GM23338 (cell line): ENCODE measurements around the gene CNNM4. TPM values are rescaled to one million over a fixed set of nuclear protein-coding genes. Genes with fewer than 3 reads are reported as not detected.

Source experiments
- ATAC-seq: fragments of 200-7000 bp; cut with Tn5 transposase; 3 replicates; pipeline ENCODE4 v1.9.1; 2020
- DNase-seq: peaks from one replicate; pipeline ENCODE4 v3.0.0-alpha.2; 2015; ENCODE audit warnings: low spot score
- H2AFZ ChIP-seq: fragments of 200-600 bp; sonication (generic); 2 replicates; pipeline ENCODE4 v1.8.0; 2016; ENCODE audit warnings: antibody characterized with exemption, mild to moderate bottlenecking, moderate library complexity
- H3F3A ChIP-seq: fragments of 200-600 bp; sonication (generic); replicated peaks from 2 replicates; pipeline ENCODE4 v1.8.0; 2017; ENCODE audit warnings: antibody characterized with exemption, mixed run types, low read depth
- H3K27ac ChIP-seq: fragments of 200-600 bp; sonication (generic); 2 replicates; pipeline ENCODE4 v1.6.1; 2016; ENCODE audit warnings: low read depth
- H3K27me3 ChIP-seq: fragments of 200-600 bp; sonication (generic); 2 replicates; pipeline ENCODE4 v1.8.0; 2016; ENCODE audit warnings: mild to moderate bottlenecking, mixed run types, moderate library complexity; ENCODE audit not compliant: insufficient read depth
- H3K36me3 ChIP-seq: fragments of 200-600 bp; sonication (generic); 2 replicates; pipeline ENCODE4 v1.8.0; 2016; ENCODE audit warnings: mild to moderate bottlenecking; ENCODE audit not compliant: insufficient read depth
- H3K4me1 ChIP-seq: fragments of 200-600 bp; sonication (generic); 2 replicates; pipeline ENCODE4 v1.8.0; 2016; ENCODE audit warnings: mild to moderate bottlenecking, moderate library complexity; ENCODE audit not compliant: insufficient read depth
- H3K4me2 ChIP-seq: fragments of 200-600 bp; sonication (generic); 2 replicates; pipeline ENCODE4 v1.7.1; 2017; ENCODE audit warnings: mixed run types
- H3K4me3 ChIP-seq: fragments of 200-600 bp; sonication (generic); 2 replicates; pipeline ENCODE4 v1.6.1; 2016; ENCODE audit warnings: mixed run types
- H3K79me2 ChIP-seq: fragments of 200-600 bp; sonication (generic); replicated peaks from 2 replicates; pipeline ENCODE4 v1.8.0; 2017; ENCODE audit warnings: mild to moderate bottlenecking; ENCODE audit not compliant: insufficient read depth
- H3K9me2 ChIP-seq: fragments of 200-600 bp; sonication (generic); 2 replicates; pipeline ENCODE4 v1.8.0; 2017; ENCODE audit not compliant: insufficient read depth
- H4K20me1 ChIP-seq: fragments of 200-600 bp; sonication (generic); replicated peaks from 2 replicates; pipeline ENCODE4 v1.8.0; 2017; ENCODE audit warnings: mild to moderate bottlenecking; ENCODE audit not compliant: insufficient read depth
- H3K27ac Mint-ChIP-seq: 2 replicates; pipeline ENCODE4 v1.8.0; 2020; ENCODE audit warnings: inconsistent platforms, mild to moderate bottlenecking, moderate library complexity, mixed read lengths
- H3K27me3 Mint-ChIP-seq: 3 replicates; pipeline ENCODE4 v1.8.0; 2022; ENCODE audit warnings: low read depth, mild to moderate bottlenecking, moderate library complexity, mixed read lengths, inconsistent platforms; ENCODE audit not compliant: insufficient read depth, poor library complexity
- H3K36me3 Mint-ChIP-seq: 3 replicates; pipeline ENCODE4 v1.8.0; 2021; ENCODE audit warnings: low read depth, mild to moderate bottlenecking, inconsistent platforms, moderate library complexity, mixed read lengths
- H3K4me1 Mint-ChIP-seq: 3 replicates; pipeline ENCODE4 v1.8.0; 2020; ENCODE audit warnings: mild to moderate bottlenecking, inconsistent platforms, mixed read lengths
- H3K4me3 Mint-ChIP-seq: 3 replicates; pipeline ENCODE4 v1.8.0; 2021; ENCODE audit warnings: moderate library complexity, mild to moderate bottlenecking, inconsistent platforms, mixed read lengths
- H3K9me3 Mint-ChIP-seq: 3 replicates; pipeline ENCODE4 v1.8.0; 2020; ENCODE audit warnings: moderate library complexity, mild to moderate bottlenecking, inconsistent platforms, mixed read lengths
- CREB1 ChIP-seq: fragments of 250-450 bp; sonication (Bioruptor Pico); IDR thresholded peaks from 2 replicates; pipeline ENCODE4 v1.5.0; 2020; ENCODE audit warnings: low read depth, mild to moderate bottlenecking, moderate library complexity
- CTCF ChIP-seq, 2 experiments: fragments of 200-600 bp in 1 of 2; sonication (generic) in 1 of 2; conservative IDR thresholded peaks; 2 replicates each; pipeline versions ENCODE4 v1.5.1 to v1.6.1; 2016 to 2017; ENCODE audit warnings: antibody characterized with exemption in 2 of 2, low read depth in 2 of 2, mild to moderate bottlenecking in 2 of 2, moderate library complexity in 1 of 2
- EZH2phosphoT487 ChIP-seq: fragments of 200-600 bp; sonication (generic); IDR thresholded peaks from one replicate; pipeline ENCODE4 v1.8.1; 2018; ENCODE audit warnings: antibody characterized with exemption; ENCODE audit not compliant: unreplicated experiment
- JUNB ChIP-seq: IDR thresholded peaks from one replicate; pipeline ENCODE4 v1.6.1; 2016; ENCODE audit warnings: antibody characterized with exemption; ENCODE audit not compliant: unreplicated experiment
- POLR2AphosphoS5 ChIP-seq: IDR thresholded peaks from 2 replicates; pipeline ENCODE4 v1.6.1; 2016; ENCODE audit warnings: antibody characterized with exemption, low read depth
- REST ChIP-seq: IDR thresholded peaks from one replicate; pipeline ENCODE4 v1.6.1; 2018; ENCODE audit warnings: antibody characterized with exemption; ENCODE audit not compliant: unreplicated experiment
- STAT1 ChIP-seq: IDR thresholded peaks from one replicate; pipeline ENCODE4 v1.6.1; 2016; ENCODE audit warnings: antibody characterized with exemption; ENCODE audit not compliant: unreplicated experiment
- ZNF462 ChIP-seq: fragments of 250-450 bp; sonication (Bioruptor Pico); IDR thresholded peaks from 2 replicates; pipeline ENCODE4 v1.5.0; 2020; ENCODE audit warnings: mild to moderate bottlenecking, moderate library complexity
- polyA plus RNA-seq: library from polyadenylated mRNA; unstranded; fragments of >200 nt; fragmentation: Nextera tagmentation; extraction: Ambion mirVana; gene quantifications from 2 replicates; pipeline ENCODE4 v1.2.1, GENCODE V29; 2016
- total RNA-seq: library from RNA; depleted of rRNA; stranded (reverse); fragments of >200 nt; shearing (Covaris generic); gene quantifications from 2 replicates; pipeline ENCODE4 v1.2.3, GENCODE V29; 2014

The CNNM4 gene
- total and polyA plus RNA-seq, 2 experiments from 2014 or later = 2.9 to 12.9 TPM

GRCh38 chr2:96839293-96839874 lies 78.7 kb downstream of the CNNM4 start (continued):
- TF ChIP-seq CTCF (conservative IDR thresholded peaks at IDR 0.05; ENCODE audit: low read depth in 2 of 2) = no peak
- TF ChIP-seq CREB1 (CRISPR knock-in tag) = no peak
- TF ChIP-seq STAT1 = no peak
- TF ChIP-seq REST = no peak
- no peak for TF ChIP-seq EZH2phosphoT487
- no peak for TF ChIP-seq POLR2AphosphoS5

DNA sequence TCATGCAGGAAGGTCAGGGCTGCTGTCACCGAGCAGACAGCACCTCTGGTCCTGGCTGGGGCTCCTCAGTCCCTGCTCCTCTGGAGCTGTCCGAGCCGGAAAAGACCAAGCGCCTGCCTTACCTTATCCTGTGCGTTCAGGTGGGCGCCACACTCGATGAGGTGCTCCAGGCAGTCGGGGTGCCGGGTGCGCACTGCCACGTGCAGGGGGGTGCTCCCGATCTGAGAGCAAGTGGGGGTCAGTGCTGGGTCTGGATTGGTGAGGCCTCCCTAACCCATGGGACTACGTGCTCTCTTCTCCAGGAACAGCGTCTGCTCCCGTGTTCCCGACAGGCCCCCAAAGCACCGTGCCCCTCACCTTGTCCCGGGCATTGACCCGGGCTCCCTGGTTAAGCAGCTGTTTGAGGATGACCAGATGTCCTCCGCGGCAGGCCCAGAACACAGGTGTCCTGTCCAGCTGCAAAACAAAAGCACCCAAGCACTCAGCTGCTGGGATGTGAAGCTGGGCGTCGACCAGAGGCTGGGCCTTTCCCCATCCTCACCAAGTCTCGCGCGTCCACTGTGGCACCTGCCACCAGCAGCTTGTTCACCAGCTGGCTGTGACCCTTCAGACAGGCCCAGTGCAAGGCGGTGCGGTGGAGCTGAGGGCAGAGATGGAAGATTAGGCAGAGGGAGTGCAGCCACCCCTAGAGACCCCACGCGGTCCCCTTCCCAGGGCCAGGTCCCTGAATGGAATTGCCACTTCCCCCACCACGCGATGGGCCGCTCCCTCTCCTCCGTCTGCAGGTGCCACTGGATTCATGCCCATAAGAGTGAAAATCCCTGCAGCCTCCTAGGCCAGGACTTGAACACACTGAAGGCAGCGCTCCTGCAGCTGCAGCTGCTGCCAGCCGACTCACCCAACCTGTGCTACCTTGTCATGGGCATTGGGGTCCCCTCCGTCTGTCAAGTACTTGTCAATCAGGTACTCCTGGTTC lies 79.5 kb downstream of the CNNM4 start:
- Mint-ChIP-seq H3K27ac (peak overlapping the region; percentile 58; the same call in 1 of the 2 replicates), H3K4me3 (no peak overlapping the region), H3K9me3 (no peaks in the 10 kb centered on the region; the same call in 2 of the 3 replicates), H3K4me1 (peaks cover 3% of the 10 kb centered on the region; the same call in 2 of the 3 replicates), H3K27me3 (peaks cover 15% of the 10 kb centered on the region), H3K36me3 (peaks cover 14% of the 10 kb centered on the region)
- ATAC-seq (no peak), DNase-seq (no peak)
- Histone ChIP-seq H3K79me2 (no peaks in the 10 kb centered on the region), H3K4me2 (no peak overlapping the region), H3K4me1 (0 out of 2 replicates have a peak, but pooled peaks cover 6% of the 10 kb centered on the region), H3K4me3 (no peak overlapping the region), H2AFZ (no peak overlapping the region), H3K9me2 (no peaks in the 10 kb centered on the region), H3K36me3 (peaks cover 5% of the 10 kb centered on the region; the same call in 1 of the 2 replicates), H3K27ac (no peak overlapping the region), H3F3A (no peaks in the 10 kb centered on the region), H3K27me3 (no peaks in the 10 kb centered on the region), H4K20me1 (no peaks in the 10 kb centered on the region)
- TF ChIP-seq ZNF462 (CRISPR knock-in tag) (no peak), JUNB (no peak), STAT1 (no peak), CREB1 (CRISPR knock-in tag) (no peak)
